HEK293T (cell line): ENCODE results near the gene PDZK1IP1.

Experiments
- BHLHE40 ChIP-seq: fragments of 450-650 bp; IDR thresholded peaks from 2 replicates; pipeline ENCODE4 v1.6.1; 2016; ENCODE audit warnings: mild to moderate bottlenecking, moderate library complexity, borderline replicate concordance
- FOXM1 ChIP-seq: fragments of 450-650 bp; IDR thresholded peaks from 2 replicates; pipeline ENCODE4 v1.6.1; 2017; ENCODE audit warnings: mild to moderate bottlenecking, borderline replicate concordance
- HDGF ChIP-seq: fragments of 450-650 bp; IDR thresholded peaks from 2 replicates; pipeline ENCODE4 v1.6.1; 2017; ENCODE audit warnings: antibody characterized with exemption, borderline replicate concordance
- SP1 ChIP-seq: fragments of 450-650 bp; IDR thresholded peaks from 2 replicates; pipeline ENCODE4 v1.6.1; 2017
- SUZ12 ChIP-seq: fragments of 450-650 bp; IDR thresholded peaks from 2 replicates; pipeline ENCODE4 v1.6.1; 2016; ENCODE audit warnings: mild to moderate bottlenecking
- TF ChIP-seq, protein P1 (sequence below): fragments of 450-650 bp; IDR thresholded peaks from 2 replicates; pipeline ENCODE4 v1.6.1; 2016

DNA sequence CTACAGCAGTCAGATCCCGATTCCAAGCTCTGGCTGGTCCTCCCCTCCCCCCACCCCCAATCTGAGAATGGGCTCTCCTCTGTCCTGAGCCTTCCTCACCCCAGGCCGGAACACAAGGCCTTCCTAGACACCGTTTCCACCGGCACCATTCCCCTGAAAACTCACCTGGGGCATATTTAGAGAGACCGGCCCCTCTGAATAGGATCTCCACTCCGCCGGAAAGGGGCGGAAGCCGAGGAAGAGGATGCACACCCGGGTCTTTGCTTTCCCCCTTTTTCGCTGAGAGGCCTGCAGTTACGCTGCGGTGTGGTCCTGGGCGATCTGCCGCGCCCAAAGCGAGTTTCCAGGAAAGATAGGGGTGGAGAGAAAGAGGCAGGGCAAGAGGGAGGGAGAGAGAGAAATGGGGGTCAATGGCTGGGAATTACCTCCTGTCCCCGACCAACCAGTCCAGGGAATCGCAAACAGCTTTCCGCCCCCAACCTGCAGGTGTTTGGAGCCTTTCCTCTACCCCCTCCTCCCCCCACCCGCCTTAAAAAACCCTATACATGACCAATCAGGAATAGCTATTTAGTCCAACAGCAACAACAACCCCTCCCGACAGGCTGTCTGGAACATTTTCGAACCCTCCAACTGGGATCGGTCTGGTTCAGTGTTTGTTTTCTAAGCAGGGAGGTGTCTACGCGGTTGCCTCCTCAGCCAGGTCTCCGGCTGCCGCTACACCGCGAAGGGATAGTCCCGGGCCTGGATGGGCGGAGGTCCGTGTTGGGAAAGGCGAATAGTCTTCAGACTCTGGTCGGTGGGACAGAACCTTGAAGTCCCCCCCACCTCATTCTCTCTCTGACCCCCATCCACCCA, 39.4 kb upstream of the PDZK1IP1 start:
- TF ChIP-seq FOXM1 (no peak), SUZ12 (no peak), BHLHE40 (no peak), SP1 (no peak), HDGF (no peak)
- TF ChIP-seq, protein P1, sequence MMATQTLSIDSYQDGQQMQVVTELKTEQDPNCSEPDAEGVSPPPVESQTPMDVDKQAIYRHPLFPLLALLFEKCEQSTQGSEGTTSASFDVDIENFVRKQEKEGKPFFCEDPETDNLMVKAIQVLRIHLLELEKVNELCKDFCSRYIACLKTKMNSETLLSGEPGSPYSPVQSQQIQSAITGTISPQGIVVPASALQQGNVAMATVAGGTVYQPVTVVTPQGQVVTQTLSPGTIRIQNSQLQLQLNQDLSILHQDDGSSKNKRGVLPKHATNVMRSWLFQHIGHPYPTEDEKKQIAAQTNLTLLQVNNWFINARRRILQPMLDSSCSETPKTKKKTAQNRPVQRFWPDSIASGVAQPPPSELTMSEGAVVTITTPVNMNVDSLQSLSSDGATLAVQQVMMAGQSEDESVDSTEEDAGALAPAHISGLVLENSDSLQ = no peak
